ENCODE results near the gene SH3GL3.

The SH3GL3 gene

DNA sequence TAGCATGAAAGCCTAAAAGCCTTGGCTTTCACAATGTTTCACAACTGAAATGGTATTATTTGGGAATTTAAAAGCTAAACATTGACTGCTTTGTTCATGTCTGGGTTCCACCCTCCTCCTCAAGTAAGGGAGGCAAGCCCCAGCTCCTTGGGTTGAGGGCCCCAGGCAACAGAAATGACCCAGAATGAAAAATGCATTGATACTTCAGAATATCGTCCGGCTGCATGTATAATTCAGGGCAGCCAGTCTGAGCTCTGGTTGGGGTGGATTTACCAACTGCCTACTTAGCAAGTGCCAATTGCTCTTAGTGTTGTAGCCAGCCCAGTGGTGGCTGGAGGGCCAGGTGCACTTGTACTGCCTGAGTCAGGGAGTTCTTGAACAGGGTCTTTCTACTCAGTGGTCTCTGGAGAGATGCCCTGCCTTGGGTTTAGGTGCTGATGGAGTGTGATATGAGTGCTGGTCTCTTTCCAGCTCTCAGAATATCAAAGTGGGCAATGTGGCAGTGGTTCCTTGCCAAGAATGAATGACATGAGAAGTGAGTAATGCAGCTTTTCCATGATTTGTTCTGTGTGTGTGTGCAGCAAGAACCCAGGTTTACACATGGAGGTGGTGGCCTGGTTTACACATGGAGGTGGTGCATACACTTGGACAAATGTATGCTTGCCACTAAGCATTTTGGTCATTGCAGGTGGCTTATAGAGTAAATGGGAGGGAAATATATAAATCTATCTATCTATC is 165.9 kb downstream of the SH3GL3 start:
- no peak for DNase-seq (ENCODE audit: low read depth in 2 of 2)

DNA sequence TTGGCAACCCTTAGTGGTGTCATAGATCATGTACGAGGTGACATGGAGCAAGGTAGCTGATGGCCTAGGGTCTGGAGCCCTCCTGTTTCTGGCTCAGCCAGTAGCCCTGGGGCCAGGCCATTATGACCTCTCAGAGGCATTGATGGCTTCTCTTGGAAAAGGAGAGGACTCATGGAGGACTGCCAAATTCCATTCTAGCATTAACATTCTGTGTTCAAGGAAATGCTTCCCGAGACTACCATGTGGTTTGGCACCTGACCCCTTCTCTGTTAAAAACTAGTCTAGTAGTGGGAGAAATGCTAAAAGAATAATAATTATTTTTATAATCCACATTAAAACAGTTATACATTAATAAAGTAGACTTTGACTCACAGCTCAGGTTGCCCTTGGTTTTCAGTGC is 166.6 kb downstream of the SH3GL3 start:
- no peak for DNase-seq (ENCODE audit: low read depth in 2 of 2)

DNA sequence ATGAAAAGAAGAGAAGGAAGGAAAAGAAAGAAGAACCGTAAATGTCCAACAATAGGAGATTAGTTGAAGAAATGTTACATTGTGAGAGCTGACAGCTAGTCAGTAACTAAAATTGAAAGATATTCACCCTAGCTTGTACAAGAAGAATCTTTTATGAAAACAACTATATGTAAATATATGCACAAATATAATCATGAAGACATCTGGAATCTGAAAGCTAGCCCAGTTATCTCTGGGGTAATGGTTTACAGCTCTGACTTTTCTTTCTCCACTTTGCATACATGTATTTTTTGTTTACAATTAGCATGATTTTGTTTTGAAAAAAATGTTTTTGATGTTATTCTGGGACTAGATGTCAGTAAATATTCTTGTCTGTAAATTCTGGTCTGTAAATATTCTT is 169.7 kb downstream of the SH3GL3 start:
- DNase-seq (ENCODE audit: low read depth in 2 of 2), result no peak

DNA sequence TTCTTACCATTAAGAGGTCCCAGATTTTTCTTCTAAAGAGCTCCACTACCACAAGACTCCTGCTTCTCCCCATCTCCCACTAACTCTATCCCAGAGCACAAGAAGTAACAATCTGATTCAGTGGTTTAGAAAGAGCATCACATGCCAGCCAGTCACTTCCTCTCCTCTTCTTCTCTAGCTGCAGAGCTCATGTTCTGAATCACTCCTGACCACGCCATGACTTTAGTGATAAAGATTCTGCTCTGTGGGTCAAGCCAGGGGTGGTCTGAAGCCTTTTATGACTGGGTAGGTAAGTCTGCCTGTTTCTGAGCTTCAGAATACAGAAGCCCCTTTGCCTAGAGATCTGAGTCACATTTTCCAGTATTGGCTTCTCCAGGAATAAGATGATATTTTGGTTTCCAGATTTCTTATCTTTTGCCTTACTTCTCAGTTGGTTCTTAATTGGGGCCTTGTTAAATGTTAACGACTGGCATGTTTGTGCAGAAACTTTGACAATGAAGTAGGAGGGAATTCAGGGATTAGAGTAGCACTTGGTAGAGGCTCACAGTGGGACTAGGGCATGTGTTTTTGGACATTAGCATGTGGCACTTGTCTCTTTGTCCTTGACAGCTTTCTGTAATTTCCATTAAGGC is 179.1 kb downstream of the SH3GL3 start:
- no peak for DNase-seq (ENCODE audit: low read depth in 2 of 2)

DNA sequence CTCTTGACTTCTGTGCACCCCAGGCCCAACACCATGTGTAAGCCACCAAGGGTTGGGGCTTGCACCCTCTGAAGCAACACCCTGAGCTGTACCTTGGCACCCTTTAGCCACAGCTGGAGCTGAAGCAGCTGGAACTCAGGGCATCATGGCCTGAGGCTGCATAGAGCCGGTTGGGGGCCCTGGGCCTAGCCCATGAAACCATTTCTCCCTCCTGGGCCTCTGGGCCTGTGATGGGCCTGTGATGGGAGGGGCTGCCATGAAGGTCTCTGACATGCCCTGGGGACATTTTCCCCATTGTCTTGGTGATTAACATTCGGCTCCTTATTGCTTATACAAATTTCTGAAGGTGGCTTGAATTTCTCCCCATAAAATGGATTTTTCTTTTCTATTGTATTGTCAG is 184.4 kb downstream of the SH3GL3 start:
- DNase-seq (ENCODE audit: low read depth in 2 of 2), result no peak

DNA sequence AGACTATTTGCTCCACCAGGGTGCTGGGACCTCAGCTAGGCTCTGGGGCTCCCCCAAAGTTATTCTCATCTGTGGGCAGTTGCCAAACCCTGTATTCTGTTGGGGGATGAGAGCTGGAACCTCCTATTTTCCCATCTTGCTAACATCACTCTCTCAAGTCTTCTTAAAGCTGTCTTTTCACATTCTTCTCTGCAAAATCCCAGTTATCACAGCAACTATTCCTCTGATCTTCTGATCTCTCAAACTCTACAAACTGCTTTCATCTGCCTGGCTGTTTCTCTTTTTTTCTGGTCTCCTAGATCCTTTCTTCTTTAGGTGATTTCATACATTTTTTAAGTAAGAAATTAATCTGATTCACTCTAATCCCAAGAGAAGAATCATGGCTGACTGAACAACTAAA is 196.1 kb downstream of the SH3GL3 start:
- DNase-seq (ENCODE audit: low read depth in 2 of 2), result no peak

DNA sequence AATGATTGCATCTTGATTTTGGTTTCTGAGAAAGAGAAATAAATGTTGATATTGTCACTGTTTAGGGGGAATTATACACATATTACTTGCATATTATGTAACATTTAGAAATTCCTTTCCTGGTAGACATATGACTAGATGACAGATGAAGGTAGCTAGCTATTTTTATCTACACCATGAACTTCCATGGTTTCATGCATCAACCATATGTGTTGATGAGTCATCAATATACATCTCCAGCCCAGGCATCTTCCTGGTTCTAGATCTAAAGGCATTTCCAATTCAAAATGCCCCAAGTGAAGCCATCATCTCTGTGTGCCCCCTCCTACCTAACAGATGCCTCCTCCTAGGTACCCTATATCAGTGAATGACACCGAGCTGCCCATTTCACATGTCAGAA is 197.3 kb downstream of the SH3GL3 start:
- DNase-seq (ENCODE audit: low read depth in 2 of 2), result no peak

DNA sequence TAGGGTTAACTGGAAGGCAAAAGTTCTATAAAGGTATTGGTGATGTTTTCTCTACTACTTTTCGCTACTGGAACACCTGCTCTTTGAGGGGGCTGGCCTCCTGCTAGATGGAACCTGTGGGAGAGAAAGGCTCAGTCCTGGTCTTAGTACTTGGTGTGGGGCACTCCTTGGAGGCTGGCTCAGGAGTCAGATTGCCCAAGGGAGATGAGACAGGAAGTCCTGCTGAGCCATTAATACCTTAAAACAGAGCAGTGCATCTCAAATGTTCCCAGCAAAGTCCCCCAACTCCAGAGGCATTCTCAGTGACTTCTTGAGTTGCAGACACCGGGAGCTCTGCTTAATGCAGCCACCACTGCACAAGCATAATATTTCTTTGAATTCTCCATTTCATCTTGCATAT is 203.7 kb downstream of the SH3GL3 start:
- DNase-seq (ENCODE audit: low read depth in 2 of 2), result no peak

DNA sequence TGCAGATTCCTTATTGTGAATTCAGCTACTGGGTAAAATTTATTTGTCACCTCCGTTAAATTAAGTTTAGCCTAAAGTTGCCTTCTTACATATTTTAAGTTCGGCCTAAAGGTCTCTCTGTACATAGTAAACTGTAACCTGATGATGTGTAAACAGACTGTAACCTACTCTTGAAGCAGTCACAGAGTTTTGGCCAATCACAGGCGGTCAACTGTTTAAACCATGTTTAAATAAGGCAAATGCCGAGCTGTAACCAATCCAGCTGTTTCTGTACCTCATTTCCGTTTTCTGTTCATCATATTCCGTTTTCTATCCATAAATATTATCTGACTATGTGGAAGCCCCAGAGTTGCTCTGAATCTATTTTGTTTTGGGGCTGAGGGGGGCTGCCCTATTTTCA is 204.4 kb downstream of the SH3GL3 start:
- DNase-seq (ENCODE audit: low read depth in 2 of 2), result no peak

DNA sequence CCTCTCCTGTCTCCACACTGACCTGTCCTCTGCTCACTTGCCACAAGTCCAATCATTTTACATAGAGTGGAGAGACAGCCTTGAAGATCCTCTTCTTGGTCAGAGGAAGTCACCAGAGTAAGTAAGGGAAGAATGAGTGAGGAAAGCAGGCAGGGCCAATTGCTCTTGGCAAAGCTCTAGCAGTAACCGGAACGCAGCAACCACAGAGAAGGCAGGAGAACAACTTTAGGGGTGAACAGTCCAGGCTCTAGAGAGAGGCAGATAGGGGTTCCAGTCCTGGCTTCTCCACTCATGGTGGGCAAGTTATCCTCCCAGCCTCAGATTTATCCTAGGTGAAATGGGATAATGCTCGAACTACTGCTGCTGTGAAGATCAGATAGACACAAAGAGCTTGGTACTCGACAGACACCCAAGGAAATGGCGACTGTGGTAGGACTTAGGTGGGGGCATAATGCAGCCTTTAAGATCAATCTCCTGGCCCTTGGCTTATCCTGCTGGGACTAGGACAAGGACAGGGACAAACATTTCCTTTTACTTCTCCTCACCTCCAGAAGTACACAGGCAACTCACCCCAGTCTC is 205.6 kb downstream of the SH3GL3 start:
- DNase-seq (ENCODE audit: low read depth in 2 of 2), result no peak

DNA sequence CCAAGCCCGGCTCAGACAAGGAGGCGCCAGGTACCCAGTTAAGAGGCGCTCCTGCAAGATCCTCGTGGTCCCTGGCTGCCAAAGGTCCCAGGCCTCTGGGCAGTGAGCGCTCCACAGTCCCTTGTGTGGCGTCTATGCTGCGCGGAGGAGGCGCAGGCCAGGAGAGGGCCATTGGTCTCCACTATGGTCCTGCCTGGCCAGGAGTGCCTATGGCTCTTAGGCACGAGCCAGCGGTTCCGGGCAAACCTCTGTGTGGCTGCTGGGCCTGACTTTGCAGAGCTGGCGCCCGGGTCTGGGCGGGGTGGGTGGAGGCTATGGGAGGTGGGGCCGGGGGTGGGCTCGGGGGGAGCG is 206.1 kb downstream of the SH3GL3 start:
- no peak for DNase-seq (ENCODE audit: low read depth in 2 of 2)

DNA sequence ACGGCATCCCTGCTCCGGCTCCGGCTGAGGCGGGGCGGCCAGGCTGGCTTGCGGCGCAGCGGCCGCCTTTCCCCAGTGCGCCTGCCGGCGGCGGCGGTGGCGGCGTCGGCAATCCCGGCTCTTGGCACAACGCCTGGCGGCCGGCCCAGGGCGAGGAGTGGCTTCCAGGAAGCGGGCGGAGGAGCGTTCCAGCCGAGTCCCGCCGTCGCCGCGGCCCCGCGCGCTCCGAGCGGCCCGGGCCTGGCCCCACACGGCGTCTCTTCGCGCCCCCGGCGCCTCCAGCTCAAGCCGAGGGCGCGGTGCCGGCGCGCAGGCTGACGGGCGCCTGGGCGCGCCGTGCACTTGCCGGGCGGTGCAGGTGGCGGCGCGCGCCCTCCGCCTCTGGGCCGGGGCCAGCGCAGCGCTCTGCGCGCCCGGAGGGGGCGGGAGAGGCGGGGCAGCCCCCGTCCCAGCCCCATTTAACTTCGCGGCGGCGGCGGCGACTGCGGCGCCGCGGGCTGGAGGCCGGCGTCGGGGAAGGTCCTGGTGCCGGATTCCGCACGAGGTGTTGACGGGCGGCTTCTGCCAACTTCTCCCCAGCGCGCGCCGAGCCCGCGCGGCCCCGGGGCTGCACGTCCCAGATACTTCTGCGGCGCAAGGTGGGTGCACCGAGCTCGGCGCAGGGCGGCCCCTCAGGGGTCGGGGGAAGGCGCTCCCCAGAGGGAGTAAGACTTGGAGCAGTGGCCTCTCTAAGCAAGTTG is 206.7 kb downstream of the SH3GL3 start, which contains the start of gene ADAMTSL3:
Gene ADAMTSL3 (plus strand): TSS at position 485 of the 740 bp plus-strand sequence. CDS start 1,639 bp downstream, outside the sequence.
- no peak for DNase-seq (ENCODE audit: low read depth in 2 of 2)

DNA sequence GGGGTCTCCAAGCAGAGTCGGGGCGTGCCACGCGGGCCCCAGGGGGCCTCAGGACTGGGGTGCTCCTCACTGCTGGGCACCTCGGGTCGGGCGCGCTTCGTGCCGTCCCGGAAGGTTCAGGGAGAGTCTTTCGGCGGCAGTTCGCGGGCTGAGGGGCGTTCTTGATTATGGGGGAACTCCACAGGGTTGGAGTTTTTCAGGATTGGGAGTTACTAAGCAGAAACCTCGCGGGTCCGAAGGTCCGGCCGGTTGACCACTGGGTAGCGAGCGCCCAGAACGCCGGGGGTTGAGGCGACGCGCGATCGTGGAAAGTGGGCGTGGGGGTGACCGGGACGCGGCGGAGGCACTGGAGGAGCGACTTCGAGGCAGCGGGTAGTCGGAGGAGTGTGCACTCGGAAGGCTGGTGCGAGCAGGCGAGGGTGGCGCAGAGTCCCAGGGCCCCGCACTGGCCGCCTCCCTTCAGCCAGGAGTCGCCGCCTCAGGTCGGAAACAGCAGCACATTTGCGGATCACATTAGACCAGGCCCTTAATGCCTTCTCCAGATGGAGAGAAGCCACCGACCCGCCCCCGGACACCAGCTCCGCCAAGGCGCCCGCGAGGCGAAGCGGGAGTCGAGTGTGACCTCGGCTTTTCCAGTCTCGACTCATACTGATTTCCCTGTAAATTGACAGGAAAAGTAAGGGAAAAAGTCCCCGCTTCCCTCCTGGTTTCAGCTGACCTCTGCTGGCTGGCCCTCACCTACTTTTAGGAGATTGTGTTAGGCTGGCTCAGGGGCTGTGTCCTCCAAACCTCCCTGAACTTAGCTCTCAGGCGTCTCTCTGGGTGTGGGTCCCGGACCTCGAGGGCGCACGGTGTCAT is 207.5 kb downstream of the SH3GL3 start:
- no peak for DNase-seq (ENCODE audit: low read depth in 2 of 2)

DNA sequence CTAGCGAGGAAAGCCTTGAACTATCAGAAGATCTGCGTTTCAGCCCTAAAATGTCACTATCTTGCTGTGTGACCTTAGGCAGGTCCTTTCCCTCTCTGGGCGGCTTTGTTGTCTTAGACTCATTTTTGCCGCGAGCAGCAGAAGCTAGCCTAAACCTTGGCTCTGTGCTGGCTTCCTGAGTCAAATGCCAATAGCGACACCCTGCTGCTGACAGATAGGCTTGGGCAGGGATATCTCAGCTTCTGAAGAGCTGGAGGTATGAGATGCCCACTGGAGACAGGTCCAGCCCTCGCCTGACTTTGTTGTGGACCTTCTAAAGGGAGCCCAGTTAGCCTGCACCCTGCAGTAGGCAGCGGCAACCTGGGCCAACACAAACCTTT is 208.1 kb downstream of the SH3GL3 start:
- no peak for DNase-seq (ENCODE audit: low read depth in 2 of 2)

DNA sequence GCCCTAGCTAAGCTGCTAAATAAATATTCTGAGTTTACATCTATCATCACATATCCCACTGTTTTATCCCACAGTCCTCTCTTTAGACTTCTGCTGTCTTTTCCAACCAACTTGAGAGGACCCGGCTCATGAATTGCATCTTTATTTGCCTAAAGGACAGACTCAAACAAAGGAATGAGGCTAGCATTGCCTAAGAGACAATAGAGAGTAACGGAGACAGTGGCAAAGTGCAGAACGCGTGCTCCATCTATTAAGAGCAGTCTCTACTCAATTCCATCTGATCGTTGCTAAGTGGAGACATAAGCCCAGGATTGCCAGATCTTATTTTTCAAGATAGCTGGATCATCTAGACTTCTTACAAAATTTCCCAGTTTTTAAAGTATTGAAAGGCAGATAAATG is 209.1 kb downstream of the SH3GL3 start:
- DNase-seq (ENCODE audit: low read depth in 2 of 2), result no peak

DNA sequence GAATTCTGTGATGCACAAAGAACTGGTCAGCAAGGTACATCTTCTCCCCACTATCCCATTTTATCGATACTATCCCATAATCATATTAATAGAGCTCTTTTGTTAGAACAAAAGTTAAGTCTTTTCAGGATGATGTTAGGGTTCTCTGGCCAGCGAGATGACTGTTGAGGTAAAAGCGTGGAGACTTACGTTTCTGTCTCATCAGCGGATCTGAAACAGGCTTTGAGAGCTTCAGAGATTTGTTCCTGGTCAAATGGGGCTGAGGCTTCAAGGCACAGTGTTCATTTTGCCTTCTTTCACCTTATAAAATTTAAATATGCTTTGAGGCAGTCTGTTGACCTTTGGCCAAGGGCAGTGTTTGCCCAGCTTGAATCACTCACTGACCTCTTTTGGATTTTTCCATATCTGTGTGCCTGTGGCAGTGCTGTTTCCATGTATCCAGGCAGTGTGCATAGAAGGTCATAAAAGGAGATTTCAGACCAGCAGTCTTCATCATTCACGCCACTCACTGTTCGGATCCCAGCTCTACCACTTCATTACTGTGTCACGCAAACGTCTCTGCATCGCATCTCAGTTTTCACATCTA is 209.9 kb downstream of the SH3GL3 start:
- no peak for DNase-seq (ENCODE audit: low read depth in 2 of 2)

DNA sequence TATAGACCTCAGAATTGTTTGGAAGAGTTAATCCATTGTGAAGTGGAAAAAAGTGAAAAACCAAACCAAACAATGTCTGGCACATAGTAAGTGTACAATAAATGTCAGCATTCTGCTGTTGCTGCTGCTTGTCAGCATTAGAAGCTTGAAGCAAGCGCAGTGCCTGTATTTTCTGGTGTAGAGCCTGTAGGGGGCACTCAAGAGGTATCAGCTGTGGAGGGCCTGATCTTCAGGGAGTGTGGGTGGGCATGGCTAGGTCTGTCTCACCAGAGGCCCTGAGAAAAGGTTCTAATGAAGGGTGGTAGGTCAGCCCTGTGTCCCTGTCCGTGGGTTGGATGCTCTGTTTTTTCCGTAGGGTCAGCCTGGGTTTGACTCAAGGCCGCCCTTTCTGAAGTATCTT is 210.4 kb downstream of the SH3GL3 start:
- DNase-seq (ENCODE audit: low read depth in 2 of 2), result no peak

DNA sequence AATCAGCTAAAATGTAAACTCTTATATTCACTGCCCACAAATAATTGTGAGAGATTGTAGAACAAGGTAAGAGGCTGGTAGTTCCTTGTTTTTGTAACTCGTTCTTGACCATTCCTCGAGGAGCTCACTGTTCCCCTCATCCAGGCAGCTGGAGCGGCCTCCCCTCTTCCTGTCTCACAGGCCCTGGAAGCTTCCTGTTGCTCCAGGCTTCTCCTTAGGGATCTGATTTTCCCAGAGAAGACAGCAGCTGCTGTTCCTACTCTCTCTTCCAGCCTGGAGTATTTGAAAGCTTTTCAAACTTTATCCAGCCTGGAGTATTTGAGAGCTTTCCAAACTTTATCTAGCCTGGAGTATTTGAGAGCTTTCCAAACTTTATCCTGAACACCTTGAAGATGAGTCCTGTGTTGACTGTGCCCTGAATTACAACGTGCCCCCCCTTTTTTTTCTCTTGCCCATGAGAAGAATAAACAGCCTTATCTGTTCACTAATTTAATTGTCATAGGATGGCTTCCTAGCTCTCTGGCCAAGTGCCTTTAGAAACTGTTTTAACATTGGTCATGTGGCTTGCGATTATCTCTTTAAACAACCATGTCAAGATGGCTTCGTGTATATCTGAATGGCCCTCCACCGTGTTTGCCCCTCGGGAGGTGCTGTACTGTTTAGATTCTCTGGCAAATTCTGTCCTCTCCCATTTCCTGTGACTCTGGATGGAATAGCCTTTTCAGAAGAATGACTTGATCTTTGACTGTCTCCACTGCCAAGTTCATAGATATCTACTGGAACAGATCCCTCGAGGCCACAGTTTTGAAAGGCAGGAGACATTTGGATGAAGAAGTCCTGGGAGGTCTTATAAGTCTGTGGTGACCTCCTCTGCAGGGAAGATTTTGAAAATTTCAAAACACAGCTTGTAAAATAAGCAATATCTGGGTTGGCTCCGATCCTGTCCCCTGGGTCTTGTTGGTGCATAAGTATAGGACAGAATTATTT is 211.6 kb downstream of the SH3GL3 start:
- no peak for DNase-seq (ENCODE audit: low read depth in 2 of 2)

DNA sequence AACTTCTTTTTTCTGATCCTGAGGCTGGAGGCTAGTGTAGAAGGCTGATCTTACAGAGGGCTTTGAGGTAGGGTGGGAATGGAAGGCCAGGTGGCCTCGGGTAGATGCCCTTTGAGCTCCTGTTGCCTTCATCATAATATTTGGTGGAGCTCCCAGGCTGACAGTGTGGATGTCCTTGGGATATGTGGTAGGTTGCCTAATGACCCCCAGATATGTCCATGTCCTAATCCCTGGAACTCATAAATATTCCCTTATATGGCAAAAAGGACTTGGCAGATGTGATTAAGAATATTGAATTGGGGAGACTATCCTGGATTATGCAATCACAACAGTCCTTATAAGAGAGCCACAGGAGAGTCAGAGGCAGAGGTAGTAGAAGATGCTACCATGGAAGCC is 212.3 kb downstream of the SH3GL3 start:
- DNase-seq (ENCODE audit: low read depth in 2 of 2), result no peak

DNA sequence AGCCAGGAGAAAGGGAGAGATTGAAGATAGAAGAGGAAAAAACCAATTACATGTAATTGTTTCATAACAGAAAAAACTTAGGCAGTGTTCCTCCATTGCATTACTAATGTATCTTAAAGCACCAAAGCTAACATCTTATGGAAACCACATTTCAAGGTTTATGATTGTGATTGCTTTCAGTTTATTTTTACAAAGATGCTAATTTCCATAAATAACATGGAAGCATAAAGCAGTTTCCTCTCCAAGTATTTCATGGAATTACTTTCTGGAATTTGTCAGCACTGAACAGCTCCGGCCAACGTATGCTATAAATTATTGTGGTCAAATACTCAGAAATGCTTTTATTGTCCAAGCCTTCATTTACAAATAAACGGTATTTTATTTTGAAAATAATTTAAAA is 218.3 kb downstream of the SH3GL3 start:
- no peak for DNase-seq (ENCODE audit: low read depth in 2 of 2)
